GM21390 (cell line): Measurements from ENCODE around the gene LYZL1.
"Not testable (repeated sequence)": the region's sequence is repeated elsewhere in the genome, so short reads cannot be mapped to it uniquely, and the experiment has no call there.

Experiments used
- ATAC-seq: cut with Tn5 transposase; IDR thresholded peaks from one replicate; pipeline ENCODE4 v1.9.1; 2021; ENCODE audit not compliant: unreplicated experiment

LYZL1 gene

DNA sequence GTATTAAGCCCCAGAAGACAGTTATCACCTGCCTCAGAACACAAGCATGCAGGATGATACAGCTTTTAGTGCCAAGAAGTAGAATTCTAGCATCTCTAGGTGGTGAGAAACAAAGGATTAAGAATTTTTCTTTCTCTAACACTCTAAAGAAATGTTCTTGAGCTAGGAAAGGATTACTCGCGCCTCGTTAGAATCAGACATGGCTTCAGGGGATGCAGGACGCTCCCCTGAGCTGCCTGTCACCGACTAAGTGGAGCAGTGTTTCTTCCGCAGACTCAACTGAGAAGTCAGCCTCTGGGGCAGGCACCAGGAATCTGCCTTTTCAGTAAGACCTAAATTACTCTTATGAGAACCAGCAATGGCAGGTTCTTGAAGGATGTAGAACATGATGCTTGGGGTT lies at the start of gene LYZL1:
LYZL1 (plus strand) TSS at position 165 of the 400 bp plus-strand sequence. CDS start 2,798 bp downstream, outside the sequence.
- ATAC-seq: not testable (repeated sequence)

DNA sequence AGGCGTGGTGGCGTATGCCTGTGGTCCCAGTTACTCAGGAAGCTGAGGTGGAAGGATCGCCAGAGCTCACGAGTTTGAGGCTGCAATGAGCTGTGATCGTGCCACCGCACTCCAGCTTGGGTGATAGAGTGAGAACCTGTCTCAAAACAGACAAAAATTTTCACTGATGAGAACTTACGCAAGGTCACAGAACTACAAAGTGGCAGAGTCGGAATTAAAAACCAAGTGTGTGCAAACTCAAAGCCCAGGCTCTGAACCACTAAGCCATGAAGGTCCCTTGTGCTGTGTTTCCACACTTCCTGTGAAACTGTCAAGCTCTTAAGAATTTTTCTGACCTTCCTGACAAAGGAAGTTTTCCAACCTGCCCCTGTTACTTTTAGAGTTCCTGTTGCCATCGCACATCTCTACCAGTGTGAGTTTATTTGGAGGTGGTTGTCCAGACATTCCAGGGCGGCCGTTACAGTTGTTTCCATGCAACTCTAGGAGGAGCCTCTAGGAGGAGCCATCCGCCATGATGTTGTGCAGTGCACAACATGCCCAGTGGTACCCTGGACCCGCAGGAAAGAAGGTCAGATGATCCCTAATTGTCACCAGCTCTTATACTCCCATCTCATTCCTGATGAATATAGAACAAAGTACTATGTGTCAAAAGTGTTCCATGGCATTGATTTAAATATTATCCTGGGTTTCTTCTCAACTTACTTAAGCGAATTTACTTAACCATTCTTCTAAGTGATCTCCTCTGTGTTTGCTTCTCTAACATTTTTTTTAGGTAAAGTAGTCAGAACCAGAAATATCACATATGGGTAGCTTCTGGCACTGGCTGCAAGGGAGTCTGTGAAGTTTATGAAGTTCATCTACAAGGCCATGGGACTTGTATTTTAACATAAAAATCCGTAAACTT lies 49.0 kb upstream of the LYZL1 start:
- ATAC-seq: no peak

DNA sequence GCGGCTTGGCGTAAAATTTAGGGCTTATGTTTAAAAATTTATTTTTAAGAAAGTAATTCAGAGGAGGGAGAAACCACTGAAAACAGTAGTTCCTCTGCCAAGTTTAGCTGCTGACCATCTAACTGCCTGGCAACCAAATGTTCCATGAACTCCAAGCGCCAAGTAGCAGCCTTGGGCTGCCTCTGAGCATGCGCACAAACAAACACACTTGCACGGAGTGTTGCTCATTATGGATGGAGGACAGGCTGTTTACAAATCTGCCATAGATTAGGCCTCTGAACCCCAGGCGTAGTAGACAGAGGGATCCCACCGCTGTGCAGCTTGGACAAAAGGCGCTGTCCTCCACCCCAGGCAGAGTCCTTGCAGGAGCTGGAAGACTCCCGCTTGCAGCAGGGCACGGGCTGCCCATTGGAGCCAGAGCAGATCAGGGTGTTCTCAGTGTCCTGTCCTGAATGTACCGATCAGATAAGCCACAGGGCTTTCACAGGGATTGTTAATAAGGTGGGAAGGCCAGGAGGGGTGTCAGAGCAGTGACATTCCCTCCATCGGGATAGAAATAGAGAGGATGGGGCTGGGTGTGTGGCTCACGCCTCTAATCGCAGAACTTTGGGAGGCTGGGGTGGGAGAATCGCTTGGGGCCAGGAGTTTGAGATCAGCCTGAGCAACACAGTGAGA lies 47.7 kb upstream of the LYZL1 start:
- no peak for ATAC-seq

DNA sequence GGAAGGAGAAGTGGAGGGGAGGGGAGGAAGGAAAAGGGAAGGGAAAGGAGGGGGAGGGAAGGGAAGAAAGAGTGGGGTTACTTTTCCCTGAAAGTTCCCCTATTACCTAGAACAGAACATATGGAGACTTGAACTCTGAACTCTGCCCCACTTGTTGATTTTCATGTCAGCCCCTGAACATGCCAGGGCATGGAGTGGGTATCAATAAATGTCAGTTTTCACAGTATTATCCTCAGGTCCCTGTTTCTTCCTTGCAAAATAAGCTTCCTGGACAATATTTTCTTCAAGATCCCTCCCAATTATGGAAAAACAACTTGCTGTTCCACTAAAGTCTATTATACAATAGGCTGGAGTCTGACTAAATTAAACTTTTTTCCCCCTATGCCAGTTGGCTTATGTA lies 46.9 kb upstream of the LYZL1 start:
- ATAC-seq: no peak

DNA sequence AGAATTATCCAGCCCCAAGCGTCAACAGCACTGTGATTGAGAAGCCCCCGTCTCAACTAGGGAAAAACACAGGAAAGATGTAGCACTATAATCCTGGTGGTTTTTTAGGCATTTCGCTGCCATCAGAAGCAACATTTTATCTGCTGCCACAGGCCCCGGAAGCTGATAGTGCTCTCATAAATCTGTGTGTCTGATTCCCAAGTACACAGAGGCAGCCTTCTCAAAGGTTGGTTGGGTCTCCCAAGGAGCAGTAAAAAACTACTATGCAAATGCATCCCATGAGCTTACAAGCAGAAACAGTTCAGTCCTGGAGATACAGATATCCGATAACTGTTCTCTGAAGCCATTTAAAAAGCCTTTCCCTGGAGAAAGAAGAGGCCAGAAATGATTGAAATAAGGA lies 45.8 kb upstream of the LYZL1 start:
- no peak for ATAC-seq

DNA sequence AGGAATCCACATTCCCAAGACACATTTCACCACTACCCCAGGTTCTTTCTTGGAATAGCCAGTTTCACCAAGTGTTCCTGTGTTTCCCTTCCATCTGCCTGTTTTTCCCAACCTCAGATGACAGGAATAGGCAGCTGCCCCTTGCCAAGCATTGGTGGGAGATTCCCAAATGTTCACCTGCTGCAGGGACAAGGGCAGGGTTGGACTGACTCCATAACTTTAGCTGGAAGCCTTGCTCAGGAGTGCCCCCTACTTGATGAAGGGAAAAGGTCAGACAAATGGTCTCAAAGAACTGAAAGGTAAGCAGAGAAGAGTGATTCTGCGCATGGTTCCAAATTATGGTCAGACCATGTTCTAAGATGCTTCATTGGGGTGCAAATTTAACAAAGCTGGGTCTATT lies 45.1 kb upstream of the LYZL1 start:
- no peak for ATAC-seq

DNA sequence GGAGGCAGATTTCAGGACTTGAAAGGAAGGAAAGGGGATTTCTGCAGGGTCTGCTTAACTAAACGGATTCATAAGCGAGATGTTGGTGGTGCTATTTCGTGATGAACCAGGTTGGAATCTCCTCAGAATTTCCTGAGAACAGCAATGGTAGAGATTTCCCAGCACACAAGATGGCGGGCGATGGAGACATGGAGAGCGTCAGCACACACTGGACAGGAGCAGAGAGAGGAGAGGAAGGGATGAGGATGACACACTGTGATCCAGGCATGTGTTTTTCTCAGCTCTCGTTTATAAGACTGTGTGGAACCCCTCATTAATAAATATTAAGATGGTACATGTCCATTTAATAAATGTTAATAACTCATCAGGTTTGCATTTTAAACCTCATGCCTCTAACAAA lies 43.9 kb upstream of the LYZL1 start:
- no peak for ATAC-seq

DNA sequence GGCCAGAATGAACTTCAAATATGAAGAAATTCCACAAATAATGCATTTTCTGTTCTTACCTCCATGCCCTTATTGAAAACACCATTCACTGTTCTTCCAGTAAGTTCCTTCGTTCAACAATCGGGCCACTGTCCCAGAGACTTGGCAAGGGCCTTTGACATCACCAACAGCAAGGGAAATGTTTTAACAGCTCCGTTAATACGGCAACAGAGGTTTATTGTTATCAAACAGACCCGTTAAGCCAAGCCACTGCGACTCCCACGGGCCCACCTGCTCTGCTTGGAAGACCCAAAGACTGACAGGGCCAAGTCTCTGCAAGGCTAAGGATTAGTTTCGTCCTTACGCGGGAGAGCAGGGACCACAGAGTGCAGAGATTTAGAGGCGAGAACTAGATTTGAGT lies 43.4 kb upstream of the LYZL1 start:
- ATAC-seq: no peak

DNA sequence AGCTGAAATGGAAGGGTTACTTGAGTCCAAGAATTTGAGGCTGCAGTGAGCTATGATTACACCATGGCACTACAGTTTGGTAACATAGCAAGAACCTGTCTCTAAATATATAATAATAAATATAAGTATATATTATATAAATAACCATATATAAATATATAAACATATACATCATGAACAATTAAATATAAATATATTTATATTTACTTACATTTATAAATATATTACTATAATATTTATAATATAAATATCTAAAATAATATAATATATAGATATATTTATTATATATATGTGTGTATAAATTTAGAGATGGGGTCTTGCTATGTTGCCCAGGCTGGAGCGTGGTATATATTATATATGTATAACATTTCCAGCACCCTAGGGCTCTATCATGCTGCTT lies 42.4 kb upstream of the LYZL1 start:
- ATAC-seq: no peak

DNA sequence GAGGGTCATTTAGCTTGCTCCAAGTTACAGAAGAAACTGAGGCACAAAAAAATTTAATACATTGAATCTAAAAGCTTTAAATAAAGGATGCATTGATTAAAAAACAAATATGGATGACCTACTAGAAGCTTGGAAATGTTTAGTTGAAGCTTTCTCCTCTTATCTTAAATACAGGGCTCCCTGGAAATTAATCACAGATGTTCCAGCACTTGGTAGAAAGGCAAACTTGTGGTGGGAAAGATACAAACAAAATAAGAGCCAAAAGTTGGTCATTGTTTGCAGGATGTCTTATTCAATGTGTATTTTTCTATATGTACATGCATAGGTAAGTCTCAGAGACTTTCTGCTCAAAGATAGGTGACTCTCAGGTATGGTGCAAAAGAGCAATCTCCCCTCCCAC lies 40.7 kb upstream of the LYZL1 start:
- ATAC-seq: no peak

DNA sequence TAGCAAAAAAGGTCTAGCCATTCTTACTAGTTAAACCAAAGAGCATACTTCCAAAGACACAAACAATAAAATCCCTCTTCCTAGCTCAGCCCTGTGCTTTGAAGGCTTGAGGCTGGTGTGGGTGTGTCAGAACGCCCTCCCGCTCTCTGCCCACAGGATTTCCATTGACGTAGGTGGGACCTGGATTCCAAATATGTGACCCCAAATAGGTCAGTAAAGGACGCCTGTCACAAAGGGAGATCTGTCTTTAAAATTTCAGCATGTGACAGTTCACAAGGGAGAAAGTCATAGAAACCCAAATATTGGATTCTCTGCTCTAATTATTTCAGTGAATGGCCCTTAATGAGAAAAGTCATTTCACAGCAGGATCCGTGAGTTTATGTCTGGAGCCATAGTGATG lies 39.9 kb upstream of the LYZL1 start:
- ATAC-seq: no peak

DNA sequence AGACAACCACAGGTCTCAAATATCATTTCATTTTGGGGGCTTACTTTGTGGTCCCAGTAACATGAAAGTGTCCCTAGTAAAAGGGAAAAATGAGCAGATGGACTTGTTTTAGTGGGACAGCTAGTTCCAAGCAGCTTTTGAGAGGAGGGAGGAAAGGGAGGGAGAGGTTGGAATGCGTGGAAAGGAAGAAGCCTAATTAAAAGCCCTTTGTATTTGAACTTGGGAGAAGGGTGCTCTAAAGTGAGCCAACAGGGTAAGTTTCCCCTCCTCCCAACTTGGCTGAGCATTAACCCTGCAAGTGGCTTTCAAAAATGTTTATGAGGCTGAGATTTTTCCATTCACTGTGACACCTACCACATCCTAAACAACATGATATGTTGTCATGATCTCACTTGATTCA lies 38.8 kb upstream of the LYZL1 start:
- ATAC-seq: no peak

DNA sequence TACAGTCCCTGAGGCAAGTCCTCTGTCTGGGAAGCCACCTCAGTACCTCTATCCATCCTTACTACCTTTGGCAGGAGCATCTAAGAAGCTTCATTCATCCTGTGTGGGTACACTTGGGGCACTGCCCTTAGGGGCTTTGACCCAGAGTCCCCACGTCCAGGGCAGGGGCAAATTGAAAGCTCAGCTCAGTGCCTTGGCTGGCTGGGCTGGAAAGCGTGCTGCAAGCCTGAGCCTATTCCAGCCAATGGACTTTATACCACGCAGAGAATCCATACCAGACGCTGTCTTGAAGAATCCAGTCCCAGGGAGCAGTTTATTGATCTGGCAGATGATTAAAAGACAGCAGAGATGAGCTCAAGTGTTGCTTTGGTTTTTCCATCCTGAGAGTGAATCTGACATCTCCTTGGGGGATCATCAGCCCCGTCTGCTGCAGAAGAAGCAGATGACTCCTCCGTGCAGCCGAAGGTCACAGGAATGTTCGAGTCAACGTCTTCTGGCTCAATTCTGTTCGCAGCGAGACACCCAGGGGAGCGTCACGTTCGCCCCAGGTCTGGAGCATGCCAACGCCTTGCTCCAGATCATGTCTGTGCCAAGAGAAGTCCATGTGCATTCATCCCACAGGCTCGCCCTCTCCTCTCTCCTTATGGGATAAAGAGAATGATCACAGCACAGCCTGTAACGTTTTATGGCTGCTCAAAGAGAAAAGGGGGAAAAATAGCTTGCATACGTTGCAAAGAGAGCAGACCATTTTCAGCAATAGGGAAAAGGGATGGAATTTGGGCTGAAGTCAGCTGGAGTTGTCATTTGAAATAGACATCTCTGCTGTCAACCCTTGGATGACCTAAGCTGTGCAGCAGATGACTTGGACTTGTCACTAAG lies 35.8 kb upstream of the LYZL1 start:
- no peak for ATAC-seq

DNA sequence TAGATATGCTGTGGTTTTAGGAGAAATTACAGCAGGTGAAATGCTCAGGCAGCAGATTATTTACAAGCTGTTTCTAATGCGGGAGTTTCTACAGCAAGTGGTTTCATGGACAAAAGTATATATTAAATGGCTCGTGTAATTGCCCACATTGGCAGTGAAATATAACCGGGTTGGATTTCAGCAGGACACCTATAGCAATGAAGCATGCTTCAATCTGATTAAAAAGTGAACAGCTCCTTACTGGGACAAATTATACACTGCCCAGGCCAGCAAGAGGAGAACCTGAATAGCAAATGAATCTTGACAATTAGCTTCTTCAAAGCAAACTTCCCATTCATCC lies 35.2 kb upstream of the LYZL1 start:
- ATAC-seq: no peak

DNA sequence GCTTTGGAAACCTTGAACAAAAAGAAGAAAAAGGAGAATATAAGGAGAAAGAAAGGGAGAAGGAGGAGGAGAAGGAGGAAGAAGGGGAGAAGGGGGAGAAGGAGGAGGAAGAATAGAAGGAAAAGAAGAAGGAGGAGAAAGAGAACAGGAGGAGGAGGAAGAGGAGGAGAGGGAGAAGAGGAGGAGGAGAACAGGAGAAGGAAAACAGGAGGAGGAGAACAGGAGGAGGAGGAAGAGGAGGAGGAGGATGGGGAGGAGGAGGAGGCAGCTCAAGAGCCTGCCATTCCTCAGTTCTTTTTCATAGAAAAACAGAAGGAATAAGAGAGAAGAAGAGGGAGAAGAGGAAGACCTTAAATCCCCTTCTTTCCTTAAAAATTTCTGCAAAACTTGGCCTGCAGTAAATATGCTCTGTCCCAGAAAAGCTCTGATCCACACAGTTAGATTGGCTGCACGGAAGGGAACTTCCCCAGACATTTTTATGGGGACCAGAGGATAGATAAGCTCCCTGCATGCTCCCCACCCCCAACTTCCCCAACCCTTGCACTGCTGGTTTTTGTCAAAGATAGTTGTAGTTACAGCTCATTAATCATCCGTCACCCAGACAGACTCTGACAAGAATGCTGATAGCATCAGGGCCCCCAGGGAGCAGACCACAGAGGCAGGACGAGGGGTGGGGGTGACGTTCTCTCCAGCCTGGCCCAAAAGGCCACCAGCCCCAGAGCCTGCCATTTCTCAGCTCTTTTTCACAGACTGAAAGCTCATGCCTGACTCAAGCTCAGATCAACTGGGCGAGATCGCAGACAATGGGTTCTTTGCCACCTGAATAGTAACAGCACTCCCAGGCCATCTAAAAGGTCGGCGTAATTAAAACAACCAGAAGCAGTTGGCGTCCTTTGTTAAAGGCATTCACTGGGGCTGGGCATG lies 34.5 kb upstream of the LYZL1 start:
- ATAC-seq: no peak

DNA sequence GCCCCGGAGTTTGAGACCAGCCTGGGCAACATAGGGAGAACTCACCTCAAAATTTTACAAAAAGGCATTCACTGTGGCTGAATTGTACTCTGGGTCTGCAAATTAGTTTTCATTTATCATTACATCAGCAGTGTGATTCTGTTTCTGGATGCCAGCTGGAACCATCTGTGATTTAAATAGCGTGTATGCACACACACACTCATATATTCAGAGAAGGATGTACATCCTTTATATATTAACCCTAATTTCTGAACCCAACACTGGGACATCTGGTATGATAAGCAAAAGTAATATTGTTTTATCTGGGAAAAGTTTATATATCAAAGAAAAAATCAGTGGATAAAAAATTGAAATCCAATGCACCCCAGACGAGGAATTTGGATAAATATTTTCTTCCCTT lies 33.8 kb upstream of the LYZL1 start:
- ATAC-seq: no peak

DNA sequence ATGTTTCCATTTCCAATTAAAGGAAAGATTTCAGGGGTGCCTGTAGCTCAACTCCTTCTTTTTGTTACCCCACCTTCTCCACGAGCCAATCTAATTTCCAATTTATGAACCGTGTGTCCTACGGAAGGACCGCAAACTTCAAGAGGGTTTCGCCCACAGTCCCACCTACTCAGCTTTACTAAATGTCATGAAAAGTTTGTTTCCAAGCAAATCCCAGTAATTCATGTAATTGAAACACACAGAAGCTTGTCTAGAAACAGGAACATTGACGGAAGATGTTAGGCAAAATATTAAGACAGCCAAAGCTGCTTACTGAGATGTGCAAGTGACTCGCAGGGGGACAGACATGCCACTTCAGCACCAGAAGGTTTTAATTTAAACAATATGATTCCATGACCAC lies 32.9 kb upstream of the LYZL1 start:
- no peak for ATAC-seq

DNA sequence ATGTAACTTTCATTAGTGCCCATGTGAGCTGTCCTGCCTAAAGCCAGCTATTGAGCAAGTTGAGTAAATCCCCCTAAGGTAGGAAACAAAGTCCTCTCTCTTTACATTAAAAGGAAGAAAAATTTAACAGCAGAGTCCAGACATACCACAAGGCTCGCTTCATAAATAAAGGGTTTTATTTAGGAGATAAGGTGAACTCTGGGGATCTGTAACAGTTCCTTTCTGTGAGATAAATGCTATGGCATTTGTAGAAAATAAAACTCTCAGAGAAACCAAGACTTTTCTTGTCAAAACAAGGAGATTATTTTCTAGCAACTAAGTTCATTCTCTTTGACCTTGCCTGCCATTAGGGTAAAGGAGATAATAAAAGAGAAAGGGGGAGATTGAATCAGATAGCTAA lies 32.3 kb upstream of the LYZL1 start:
- ATAC-seq: no peak

DNA sequence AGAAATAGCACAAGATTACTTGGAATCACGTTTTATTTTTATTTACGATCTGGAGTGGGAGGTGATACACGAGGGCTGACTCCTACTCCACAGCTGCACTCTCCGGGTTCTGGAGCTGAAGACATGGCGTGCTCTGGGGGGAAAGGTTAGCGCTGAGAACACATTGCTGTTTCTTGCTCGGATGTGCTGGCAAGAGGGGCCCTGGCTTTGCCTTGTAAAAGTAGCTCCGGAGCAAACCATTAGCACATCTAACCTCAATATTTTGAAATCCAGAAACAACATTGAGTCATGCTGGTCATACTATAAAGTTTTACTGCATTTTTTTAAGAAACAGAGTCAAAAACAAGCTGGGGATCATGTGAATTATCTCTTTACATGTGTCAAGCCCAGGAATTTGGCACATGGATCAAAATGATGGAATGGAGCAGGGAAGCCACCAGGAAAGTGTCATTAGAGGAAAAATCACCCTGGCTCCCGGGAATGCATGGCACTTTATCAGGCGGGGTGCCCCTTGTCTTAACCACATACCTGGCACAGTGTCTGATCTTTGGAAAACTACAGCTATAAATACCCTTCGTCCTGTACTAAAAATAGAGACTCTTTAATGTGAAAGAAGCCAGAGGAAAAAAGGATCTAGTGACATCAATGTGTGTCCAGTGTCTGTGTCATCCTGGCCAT lies 31.6 kb upstream of the LYZL1 start:
- no peak for ATAC-seq

DNA sequence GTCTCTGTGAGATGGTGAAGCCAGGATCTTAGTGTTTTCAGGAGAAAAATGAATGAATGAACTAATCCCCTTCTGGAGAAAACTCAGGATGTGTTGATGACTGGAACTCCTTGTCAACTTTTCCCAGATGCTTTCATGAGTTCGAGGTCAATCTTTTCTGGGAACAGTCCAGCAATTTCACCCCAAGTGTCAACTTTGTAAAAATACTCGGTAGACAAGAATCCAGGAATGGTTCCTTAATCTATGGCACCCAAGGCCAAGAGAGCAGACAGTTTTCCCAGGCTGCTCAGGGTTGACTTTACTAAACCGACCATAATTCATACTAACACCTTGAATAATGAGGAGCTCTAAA lies 31.1 kb upstream of the LYZL1 start:
- no peak for ATAC-seq
